Lower leg skin (tissue), 3 donors: ENCODE measurements around the gene CPAMD8.

Experiments used
- POLR2A ChIP-seq, 2 donors: fragments of 450-650 bp; IDR thresholded peaks; one replicate each; pipeline ENCODE4 v1.6.1; 2016 to 2017; ENCODE audit warnings: antibody characterized with exemption in 2 of 2, mild to moderate bottlenecking in 1 of 2, moderate library complexity in 1 of 2
- TF ChIP-seq, protein P1 (sequence below), 3 donors: fragments of 450-650 bp; IDR thresholded peaks; one replicate each; pipeline ENCODE4 v1.5.1; 2016; ENCODE audit warnings: antibody characterized with exemption in 3 of 3, mild to moderate bottlenecking in 3 of 3, moderate library complexity in 2 of 3

GRCh38 chr19:17075864-17076542, 49.4 kb upstream of the CPAMD8 start:
- TF ChIP-seq, protein P1, sequence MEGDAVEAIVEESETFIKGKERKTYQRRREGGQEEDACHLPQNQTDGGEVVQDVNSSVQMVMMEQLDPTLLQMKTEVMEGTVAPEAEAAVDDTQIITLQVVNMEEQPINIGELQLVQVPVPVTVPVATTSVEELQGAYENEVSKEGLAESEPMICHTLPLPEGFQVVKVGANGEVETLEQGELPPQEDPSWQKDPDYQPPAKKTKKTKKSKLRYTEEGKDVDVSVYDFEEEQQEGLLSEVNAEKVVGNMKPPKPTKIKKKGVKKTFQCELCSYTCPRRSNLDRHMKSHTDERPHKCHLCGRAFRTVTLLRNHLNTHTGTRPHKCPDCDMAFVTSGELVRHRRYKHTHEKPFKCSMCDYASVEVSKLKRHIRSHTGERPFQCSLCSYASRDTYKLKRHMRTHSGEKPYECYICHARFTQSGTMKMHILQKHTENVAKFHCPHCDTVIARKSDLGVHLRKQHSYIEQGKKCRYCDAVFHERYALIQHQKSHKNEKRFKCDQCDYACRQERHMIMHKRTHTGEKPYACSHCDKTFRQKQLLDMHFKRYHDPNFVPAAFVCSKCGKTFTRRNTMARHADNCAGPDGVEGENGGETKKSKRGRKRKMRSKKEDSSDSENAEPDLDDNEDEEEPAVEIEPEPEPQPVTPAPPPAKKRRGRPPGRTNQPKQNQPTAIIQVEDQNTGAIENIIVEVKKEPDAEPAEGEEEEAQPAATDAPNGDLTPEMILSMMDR (IDR thresholded peaks at IDR 0.05), result no peak
- no peak for TF ChIP-seq POLR2A (IDR thresholded peaks at IDR 0.05)
